Muscle layer of colon (tissue), 2 donors: Measurements from ENCODE around the gene C19orf25.

ENCODE experiments used
- H3K27ac ChIP-seq: one replicate; pipeline ENCODE4 v1.7.0; 2013; ENCODE audit warnings: low read depth, mild to moderate bottlenecking, low read length, moderate library complexity
- H3K27me3 ChIP-seq, 2 donors: one replicate each; pipeline ENCODE4 v1.7.0; 2013; ENCODE audit warnings: low read length in 2 of 2, mild to moderate bottlenecking in 2 of 2; ENCODE audit not compliant: insufficient read depth in 2 of 2, control insufficient read depth in 1 of 2
- H3K36me3 ChIP-seq: one replicate; pipeline ENCODE4 v1.7.0; 2013; ENCODE audit warnings: mild to moderate bottlenecking, low read length; ENCODE audit not compliant: insufficient read depth
- H3K4me1 ChIP-seq: one replicate; pipeline ENCODE4 v1.7.0; 2013; ENCODE audit warnings: mild to moderate bottlenecking, low read length; ENCODE audit not compliant: insufficient read depth
- H3K4me3 ChIP-seq, 2 donors: one replicate each; pipeline ENCODE4 v1.7.0; 2013; ENCODE audit warnings: low read length in 2 of 2, low read depth in 1 of 2, mild to moderate bottlenecking in 1 of 2, moderate library complexity in 1 of 2
- H3K9ac ChIP-seq: one replicate; pipeline ENCODE4 v1.7.0; 2013; ENCODE audit warnings: low read length
- H3K9me3 ChIP-seq: one replicate; pipeline ENCODE4 v1.7.0; 2013; ENCODE audit warnings: mild to moderate bottlenecking, low read length
- donor health status: abdominal sarcoma.
- donor health status: Adenocarcinoma of cecum.

The C19orf25 gene

DNA sequence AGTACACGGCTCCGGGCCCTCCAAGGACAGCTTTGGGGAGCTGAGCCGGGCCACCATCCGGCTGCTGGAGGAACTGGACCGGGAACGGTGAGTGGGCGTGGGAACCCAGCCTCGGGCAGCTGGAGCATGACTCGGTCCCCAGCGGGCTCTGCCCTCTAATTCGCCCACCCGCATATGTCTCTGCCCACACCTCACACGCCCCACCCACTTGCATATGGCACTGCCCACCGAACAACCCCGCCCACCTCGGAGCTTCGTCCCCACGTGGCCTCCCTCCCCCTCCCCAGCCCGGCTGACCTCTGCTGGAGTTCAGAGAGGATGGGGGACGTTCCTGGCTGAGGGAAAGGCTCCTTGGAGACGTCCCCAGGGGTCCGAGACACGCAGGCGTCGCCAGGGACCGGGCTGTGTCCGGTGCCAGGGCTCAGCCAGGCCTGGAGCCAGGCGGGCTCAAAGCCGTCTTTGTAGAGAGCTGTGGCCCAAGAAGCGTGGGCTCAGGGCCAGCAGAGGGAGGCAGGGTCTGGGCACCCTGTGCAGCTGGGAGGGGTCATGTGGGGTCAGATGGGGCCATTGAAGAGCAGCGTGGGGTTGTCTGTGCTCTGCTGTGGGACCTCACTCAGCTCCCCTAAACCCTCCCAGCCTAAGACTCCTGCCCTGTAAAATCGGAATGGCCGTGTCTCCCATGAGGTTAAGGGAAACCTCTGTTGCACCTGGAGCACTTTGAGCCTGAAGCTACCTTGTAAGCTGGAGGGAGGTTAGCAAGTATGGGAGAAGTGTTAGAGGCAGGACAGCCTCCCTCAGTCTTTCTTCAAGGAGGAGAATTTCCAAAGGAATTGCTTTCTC is 25.3 kb downstream of the C19orf25 start:
- no peak overlapping the region for H3K27ac ChIP-seq
- no peak overlapping the region for H3K9ac ChIP-seq
- no peak overlapping the region for H3K4me3 ChIP-seq
- H3K27me3 ChIP-seq: peaks cover 47 to 95% of the 10 kb centered on the region in 2 donors
- no peaks in the 10 kb centered on the region for H3K36me3 ChIP-seq
- H3K9me3 ChIP-seq: no peaks in the 10 kb centered on the region
- H3K4me1 ChIP-seq: no peaks in the 10 kb centered on the region

GRCh38 chr19:1452802-1453524 is 26.1 kb downstream of the C19orf25 start:
- Histone ChIP-seq H3K36me3 (no peaks in the 10 kb centered on the region), H3K4me1 (no peaks in the 10 kb centered on the region), H3K27me3 (peaks cover 47 to 97% of the 10 kb centered on the region in 2 donors), H3K9me3 (no peaks in the 10 kb centered on the region), H3K4me3 (no peak overlapping the region), H3K27ac (no peak overlapping the region), H3K9ac (no peak overlapping the region)

DNA sequence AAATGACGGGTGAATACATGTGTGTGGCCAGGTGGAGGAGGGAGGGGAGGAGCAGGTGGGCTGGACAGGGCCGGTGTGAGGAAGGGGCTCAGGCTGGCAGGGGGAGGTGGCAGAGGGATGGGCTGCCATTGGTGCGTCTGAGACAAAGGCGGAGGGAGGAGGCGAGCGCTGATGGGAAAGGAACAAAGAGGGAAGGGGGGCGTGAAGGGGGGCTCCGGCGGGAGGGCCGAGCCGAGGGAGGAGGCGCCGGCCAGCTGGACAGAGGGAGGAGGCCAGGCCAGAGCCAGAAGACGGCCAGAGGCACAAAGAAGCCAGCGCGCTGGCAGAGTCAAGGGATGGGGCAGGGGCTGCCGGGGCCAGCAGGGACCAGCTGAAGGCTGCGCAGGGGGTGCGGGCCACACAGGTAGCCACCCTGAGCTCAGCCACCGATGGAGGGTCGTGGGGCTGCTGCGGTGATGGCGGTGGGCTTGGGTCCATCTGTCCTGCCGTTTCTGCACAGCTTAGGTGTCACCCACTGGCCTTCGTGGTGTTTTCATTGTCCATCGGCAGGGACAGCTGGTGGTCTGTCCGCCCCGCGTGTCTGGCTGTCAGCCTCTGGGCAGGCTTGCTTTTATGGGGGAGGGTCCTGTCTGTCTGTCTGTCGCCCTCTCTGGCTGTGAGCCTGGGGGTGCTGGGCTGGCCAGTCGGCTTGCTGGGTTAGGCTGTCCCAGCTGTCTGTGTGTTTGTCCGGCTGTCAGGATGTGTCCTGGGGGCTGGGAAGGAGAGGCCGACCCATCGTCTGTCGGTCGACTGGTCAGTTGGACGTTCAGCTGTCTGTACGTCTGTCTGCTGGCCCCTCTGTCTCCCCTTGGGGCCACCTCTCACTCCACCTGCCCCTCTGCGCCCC is 26.9 kb downstream of the C19orf25 start:
- Histone ChIP-seq H3K9me3 (no peaks in the 10 kb centered on the region), H3K4me1 (no peaks in the 10 kb centered on the region), H3K27ac (no peak overlapping the region), H3K4me3 (no peak overlapping the region), H3K27me3 (peaks cover 54 to 97% of the 10 kb centered on the region in 2 donors), H3K9ac (no peak overlapping the region), H3K36me3 (no peaks in the 10 kb centered on the region)

GRCh38 chr19:1450735-1451731 is 28.0 kb downstream of the C19orf25 start:
- Histone ChIP-seq H3K27ac (no peak overlapping the region), H3K9ac (no peak overlapping the region), H3K4me3 (no peak overlapping the region), H3K36me3 (no peaks in the 10 kb centered on the region), H3K27me3 (peaks cover 50 to 97% of the 10 kb centered on the region in 2 donors), H3K4me1 (no peaks in the 10 kb centered on the region), H3K9me3 (no peaks in the 10 kb centered on the region)

DNA sequence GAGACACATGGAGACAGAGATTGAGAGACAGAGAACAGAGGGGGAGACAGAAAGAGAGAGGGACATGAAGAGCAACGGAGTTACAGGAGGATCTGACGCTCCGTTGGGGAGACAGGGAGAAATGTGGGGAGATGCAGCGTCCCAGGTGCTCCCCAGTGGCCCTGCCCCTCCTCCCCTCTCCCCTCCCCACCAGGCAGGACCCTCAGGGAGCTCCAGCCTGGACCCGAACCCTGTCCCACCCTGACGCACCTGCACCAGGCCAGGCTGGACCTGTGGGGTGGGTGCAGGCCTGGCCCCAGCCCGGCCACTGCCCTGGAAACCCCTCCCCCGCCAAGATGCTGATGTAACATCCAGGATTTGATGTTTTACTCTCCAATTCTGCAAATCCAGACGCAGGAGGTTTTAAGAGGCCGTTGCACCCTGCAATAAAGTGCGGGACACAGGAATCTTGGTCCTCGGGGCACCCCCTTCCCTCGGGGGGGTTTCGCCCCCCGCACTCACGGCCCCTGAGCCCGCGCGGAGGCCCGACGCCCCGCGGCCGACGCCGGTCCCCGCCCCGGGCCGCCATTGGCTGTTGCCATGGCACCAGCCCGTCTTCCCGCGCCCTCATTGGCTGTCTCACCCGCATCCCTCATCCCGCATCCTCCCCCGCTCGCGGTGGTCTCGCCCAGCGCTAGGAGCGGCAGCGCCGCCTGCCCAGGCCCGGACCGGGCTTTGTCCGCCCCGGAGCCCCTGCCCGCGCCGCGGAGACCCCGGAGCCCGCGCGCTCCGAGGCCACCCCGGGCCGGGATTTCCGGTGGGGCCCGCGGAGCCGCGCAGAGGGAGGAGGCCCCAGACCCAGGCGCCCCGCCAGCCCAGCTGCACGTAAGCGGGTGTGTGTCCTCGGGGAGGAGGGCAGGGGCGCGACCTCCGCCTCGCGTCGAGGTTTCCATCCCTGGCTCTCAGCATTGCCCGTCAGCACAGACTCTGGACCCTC is 29.3 kb downstream of the C19orf25 start, which contains the start of gene APC2:
TSS of gene APC2 (plus strand) at position 655 of the 976 bp plus-strand sequence. CDS start 2,881 bp downstream, outside the sequence.
- Histone ChIP-seq H3K9ac (no peak within 1 kb of the TSS), H3K27me3 (peaks cover 43 to 96% of the 10 kb centered on the region in 2 donors), H3K4me1 (peaks cover 7% of the 10 kb centered on the region), H3K9me3 (no peaks in the 10 kb centered on the region), H3K27ac (no peak within 1 kb of the TSS), H3K4me3 (no peak within 1 kb of the TSS), H3K36me3 (no peaks in the 10 kb centered on the region)

DNA sequence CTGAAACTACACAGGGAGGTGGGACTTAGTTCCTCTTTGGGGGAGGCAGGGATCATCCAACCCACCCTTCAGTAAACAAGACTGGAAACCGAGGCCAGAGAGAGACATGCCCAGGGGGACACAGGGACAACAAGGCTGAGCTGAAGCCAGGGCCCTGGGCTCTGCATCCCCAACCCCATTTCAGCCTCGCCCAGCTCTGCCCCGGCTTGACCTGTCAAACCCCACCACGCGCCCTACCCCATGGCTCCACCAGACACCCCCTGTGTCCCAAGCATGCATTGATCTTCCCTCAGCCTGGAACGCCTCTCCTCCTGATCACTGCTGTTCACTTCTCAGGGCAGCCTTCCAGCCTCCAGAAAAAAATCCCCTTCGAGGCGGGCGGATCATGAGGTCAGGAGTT is 31.1 kb downstream of the C19orf25 start:
- H3K9ac ChIP-seq: no peak overlapping the region
- H3K27me3 ChIP-seq: peaks cover 43 to 79% of the 10 kb centered on the region in 2 donors
- H3K36me3 ChIP-seq: no peaks in the 10 kb centered on the region
- H3K27ac ChIP-seq: no peak overlapping the region
- no peak overlapping the region for H3K4me3 ChIP-seq
- peaks cover 8% of the 10 kb centered on the region for H3K4me1 ChIP-seq
- H3K9me3 ChIP-seq: no peaks in the 10 kb centered on the region

DNA sequence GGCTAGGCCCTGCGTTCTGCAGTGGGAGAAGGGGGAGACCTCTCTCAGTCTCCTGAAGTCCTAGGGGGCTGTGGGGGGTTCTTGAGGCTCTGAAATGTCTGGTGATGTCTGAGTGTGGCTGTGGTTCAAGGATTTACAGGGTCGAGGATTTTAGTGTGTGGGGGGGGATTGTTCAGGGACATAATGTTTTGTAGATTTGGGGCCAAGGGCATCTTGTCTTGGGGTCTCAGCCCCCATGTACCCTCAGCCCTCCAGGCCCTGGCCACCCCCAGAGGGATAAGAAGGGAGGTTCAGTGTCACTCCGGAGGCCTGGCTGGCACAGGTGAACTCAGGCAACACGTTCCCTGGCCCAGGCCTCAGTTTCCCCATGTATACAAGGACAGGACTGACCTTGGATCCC is 31.5 kb downstream of the C19orf25 start:
- Histone ChIP-seq H3K9ac (no peak overlapping the region), H3K9me3 (no peaks in the 10 kb centered on the region), H3K4me1 (peaks cover 8% of the 10 kb centered on the region), H3K4me3 (no peak overlapping the region), H3K36me3 (no peaks in the 10 kb centered on the region), H3K27me3 (peaks cover 42 to 74% of the 10 kb centered on the region in 2 donors), H3K27ac (no peak overlapping the region)

GRCh38 chr19:1446713-1447481 is 32.1 kb downstream of the C19orf25 start:
- no peak overlapping the region for H3K9ac ChIP-seq
- H3K4me3 ChIP-seq: no peak overlapping the region
- H3K4me1 ChIP-seq: peaks cover 8% of the 10 kb centered on the region
- H3K27ac ChIP-seq: no peak overlapping the region
- H3K36me3 ChIP-seq: no peaks in the 10 kb centered on the region
- peaks cover 36 to 68% of the 10 kb centered on the region in 2 donors for H3K27me3 ChIP-seq
- H3K9me3 ChIP-seq: no peaks in the 10 kb centered on the region
